Lung (tissue), 12 donors: ENCODE results near the gene HSPB2. TPM values are rescaled to one million over a fixed set of nuclear protein-coding genes. Genes with fewer than 3 reads are reported as not detected.

ENCODE experiments used
- ATAC-seq: fragments of 200-7000 bp; cut with Tn5 transposase; one replicate; pipeline ENCODE4 v1.9.1; 2020; ENCODE audit warnings: moderate number of reproducible peaks; ENCODE audit not compliant: insufficient read depth, low FRiP score
- DNase-seq, 3 donors: peaks; one replicate each; pipeline ENCODE4 v3.0.0-alpha.2; 2013 to 2017
- H3K27ac ChIP-seq, 2 donors: one replicate each; pipeline ENCODE4 v1.5.1; 2013; ENCODE audit warnings: mild to moderate bottlenecking in 2 of 2, moderate library complexity in 2 of 2, control low read depth in 1 of 2, inconsistent platforms in 1 of 2, low read depth in 1 of 2, low read length in 1 of 2
- H3K27me3 ChIP-seq, 3 donors: one replicate each; pipeline ENCODE4 v1.5.1; 2013; ENCODE audit warnings: low read length in 2 of 3; ENCODE audit not compliant: control insufficient read depth in 3 of 3, insufficient read depth in 3 of 3
- H3K36me3 ChIP-seq, 4 donors: one replicate each; pipeline ENCODE4 v1.5.1; 2013; ENCODE audit warnings: low read length in 4 of 4, mild to moderate bottlenecking in 1 of 4, moderate library complexity in 1 of 4; ENCODE audit not compliant: control insufficient read depth in 4 of 4, insufficient read depth in 4 of 4
- H3K4me1 ChIP-seq, 5 donors: one replicate each; pipeline ENCODE4 v1.5.1; 2013; ENCODE audit warnings: low read length in 5 of 5, mild to moderate bottlenecking in 2 of 5, moderate library complexity in 1 of 5; ENCODE audit not compliant: control insufficient read depth in 5 of 5, insufficient read depth in 5 of 5
- H3K4me3 ChIP-seq: one replicate; pipeline ENCODE4 v1.5.1; 2013; ENCODE audit warnings: mild to moderate bottlenecking, control low read depth, moderate library complexity
- H3K9ac ChIP-seq, 2 donors: one replicate each; pipeline ENCODE4 v1.5.1; 2013; ENCODE audit warnings: low read length in 2 of 2, control low read depth in 1 of 2; ENCODE audit not compliant: insufficient read depth in 1 of 2
- H3K9me3 ChIP-seq, 4 donors: one replicate each; pipeline ENCODE4 v1.5.1; 2013; ENCODE audit warnings: low read length in 3 of 4, mild to moderate bottlenecking in 1 of 4, moderate library complexity in 1 of 4; ENCODE audit not compliant: control insufficient read depth in 4 of 4, insufficient read depth in 3 of 4
- WGBS, 2 donors: extraction: QIAGEN DNeasy Blood & Tissue Kit; methylation state at CpG; one replicate each; pipeline ENCODE4 v1.1.7; 2013; 5-methylcytosine and 5-hydroxymethylcytosine counted together
- polyA plus RNA-seq, 2 donors: library from polyadenylated mRNA; stranded (reverse); fragments of 200-250 nt; gene quantifications; one replicate each; pipeline ENCODE4 v1.2.1, GENCODE V29; 2013
- total RNA-seq, 2 donors: library from RNA; depleted of rRNA in 1 of 2; stranded (reverse); fragments of >200 nt in 1 of 2; gene quantifications; one replicate each; pipeline ENCODE4 v1.2.1, GENCODE V29; 2014 to 2021
- TF ChIP-seq, protein P1 (sequence below): IDR thresholded peaks from 2 replicates; pipeline ENCODE4 v1.5.1; 2012; ENCODE audit warnings: mild to moderate bottlenecking; ENCODE audit errors: control extremely low read depth, extremely low read depth
- donor health status: control.
- donor health status: control.
- donor health status: Bipolar disorder and iron deficiency.
- donor health status: healthy.
- donor health status: DM: yes; HTN: yes; CAD: no.

Gene HSPB2
- total and polyA plus RNA-seq, 4 donors = 0.65 to 5.4 (median 3.8) TPM

DNA sequence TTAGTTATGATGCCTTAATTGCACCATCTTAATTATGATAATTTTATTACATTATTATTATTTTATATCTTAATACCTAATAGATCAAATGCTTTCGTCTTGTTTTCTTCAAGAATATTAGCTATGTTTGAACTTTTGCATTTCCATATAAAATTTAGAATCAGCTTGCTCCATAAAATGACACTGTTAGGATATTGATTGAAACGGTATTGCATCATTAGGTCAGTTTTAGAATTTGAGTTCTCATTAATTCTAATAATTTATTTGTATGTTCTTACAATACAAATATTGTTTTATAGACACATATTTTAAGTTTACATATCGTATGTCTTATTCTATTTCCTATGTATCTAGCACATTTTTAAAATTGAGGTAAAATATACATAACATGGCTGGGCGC, 26.5 kb upstream of the HSPB2 start:
- WGBS, 2 donors = 85 to 96% methylated on average over 4 of the region's 4 CpGs
- DNase-seq = no peak
- Histone ChIP-seq H3K9ac (no peak overlapping the region), H3K27me3 (no peaks in the 10 kb centered on the region), H3K4me1 (no peaks in the 10 kb centered on the region), H3K4me3 (no peak overlapping the region), H3K9me3 (no peaks in the 10 kb centered on the region), H3K36me3 (no peaks in the 10 kb centered on the region), H3K27ac (no peak overlapping the region)
- TF ChIP-seq, protein P1, sequence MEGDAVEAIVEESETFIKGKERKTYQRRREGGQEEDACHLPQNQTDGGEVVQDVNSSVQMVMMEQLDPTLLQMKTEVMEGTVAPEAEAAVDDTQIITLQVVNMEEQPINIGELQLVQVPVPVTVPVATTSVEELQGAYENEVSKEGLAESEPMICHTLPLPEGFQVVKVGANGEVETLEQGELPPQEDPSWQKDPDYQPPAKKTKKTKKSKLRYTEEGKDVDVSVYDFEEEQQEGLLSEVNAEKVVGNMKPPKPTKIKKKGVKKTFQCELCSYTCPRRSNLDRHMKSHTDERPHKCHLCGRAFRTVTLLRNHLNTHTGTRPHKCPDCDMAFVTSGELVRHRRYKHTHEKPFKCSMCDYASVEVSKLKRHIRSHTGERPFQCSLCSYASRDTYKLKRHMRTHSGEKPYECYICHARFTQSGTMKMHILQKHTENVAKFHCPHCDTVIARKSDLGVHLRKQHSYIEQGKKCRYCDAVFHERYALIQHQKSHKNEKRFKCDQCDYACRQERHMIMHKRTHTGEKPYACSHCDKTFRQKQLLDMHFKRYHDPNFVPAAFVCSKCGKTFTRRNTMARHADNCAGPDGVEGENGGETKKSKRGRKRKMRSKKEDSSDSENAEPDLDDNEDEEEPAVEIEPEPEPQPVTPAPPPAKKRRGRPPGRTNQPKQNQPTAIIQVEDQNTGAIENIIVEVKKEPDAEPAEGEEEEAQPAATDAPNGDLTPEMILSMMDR = no peak
- no peak for ATAC-seq

GRCh38 chr11:111886844-111887243, 25.7 kb upstream of the HSPB2 start:
- Histone ChIP-seq H3K27ac (no peak overlapping the region), H3K4me1 (no peaks in the 10 kb centered on the region), H3K27me3 (no peaks in the 10 kb centered on the region), H3K36me3 (no peaks in the 10 kb centered on the region), H3K9me3 (no peaks in the 10 kb centered on the region), H3K4me3 (no peak overlapping the region), H3K9ac (no peak overlapping the region)
- WGBS, 2 donors = 71 to 73% methylated on average over 2 of the region's 2 CpGs
- no peak for DNase-seq
- TF ChIP-seq, protein P1 = no peak
- ATAC-seq = no peak

DNA sequence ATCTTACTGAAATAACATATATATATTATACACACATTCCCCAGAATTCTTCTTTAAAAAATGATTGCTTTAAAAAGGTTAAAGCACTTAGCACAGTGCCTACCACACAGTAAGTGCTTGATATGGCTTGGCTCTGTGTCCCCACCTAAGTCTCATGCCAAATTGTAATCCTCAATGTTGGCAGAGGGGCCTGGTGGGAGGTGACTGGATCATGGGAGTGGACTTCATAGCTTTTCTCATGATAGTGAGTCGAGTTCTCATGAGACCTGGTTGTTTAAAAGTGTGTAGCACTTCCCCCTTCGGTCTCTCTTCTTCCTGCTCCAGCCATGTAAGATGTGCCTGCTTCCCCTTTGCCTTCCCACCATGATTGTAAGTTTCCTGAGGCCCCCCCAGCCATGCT, 7.1 kb upstream of the HSPB2 start:
- no peak overlapping the region for H3K4me3 ChIP-seq
- 29 to 42% methylated on average over 2 of the region's 2 CpGs for WGBS, 2 donors
- ATAC-seq (no peak), DNase-seq (no peak)
- H3K27ac ChIP-seq = peak overlapping the region in 1 of 2 donors; percentile 16
- no peak overlapping the region for H3K9ac ChIP-seq
- TF ChIP-seq, protein P1 = no peak
- H3K9me3 ChIP-seq = no peaks in the 10 kb centered on the region
- H3K4me1 ChIP-seq = peaks cover 0 to 5% (median 0%) of the 10 kb centered on the region in 5 donors
- peaks cover 0 to 6% (median 0%) of the 10 kb centered on the region in 4 donors for H3K36me3 ChIP-seq
- H3K27me3 ChIP-seq = no peaks in the 10 kb centered on the region

GRCh38 chr11:111906680-111907079, 5.9 kb upstream of the HSPB2 start:
- Histone ChIP-seq H3K4me3 (no peak overlapping the region), H3K27ac (peak overlapping the region in 1 of 2 donors; percentile 49), H3K4me1 (peaks cover 0 to 15% (median 4%) of the 10 kb centered on the region in 5 donors), H3K9me3 (no peaks in the 10 kb centered on the region), H3K36me3 (peaks cover 0 to 6% (median 0%) of the 10 kb centered on the region in 4 donors), H3K27me3 (no peaks in the 10 kb centered on the region), H3K9ac (no peak overlapping the region)
- no peak for ATAC-seq
- TF ChIP-seq, protein P1 = no peak
- DNase-seq = no peak
- 88 to 89% methylated on average over 1 of the region's 1 CpG for WGBS, 2 donors
